Measurements from ENCODE around the gene SLCO3A1.

SLCO3A1 gene

DNA sequence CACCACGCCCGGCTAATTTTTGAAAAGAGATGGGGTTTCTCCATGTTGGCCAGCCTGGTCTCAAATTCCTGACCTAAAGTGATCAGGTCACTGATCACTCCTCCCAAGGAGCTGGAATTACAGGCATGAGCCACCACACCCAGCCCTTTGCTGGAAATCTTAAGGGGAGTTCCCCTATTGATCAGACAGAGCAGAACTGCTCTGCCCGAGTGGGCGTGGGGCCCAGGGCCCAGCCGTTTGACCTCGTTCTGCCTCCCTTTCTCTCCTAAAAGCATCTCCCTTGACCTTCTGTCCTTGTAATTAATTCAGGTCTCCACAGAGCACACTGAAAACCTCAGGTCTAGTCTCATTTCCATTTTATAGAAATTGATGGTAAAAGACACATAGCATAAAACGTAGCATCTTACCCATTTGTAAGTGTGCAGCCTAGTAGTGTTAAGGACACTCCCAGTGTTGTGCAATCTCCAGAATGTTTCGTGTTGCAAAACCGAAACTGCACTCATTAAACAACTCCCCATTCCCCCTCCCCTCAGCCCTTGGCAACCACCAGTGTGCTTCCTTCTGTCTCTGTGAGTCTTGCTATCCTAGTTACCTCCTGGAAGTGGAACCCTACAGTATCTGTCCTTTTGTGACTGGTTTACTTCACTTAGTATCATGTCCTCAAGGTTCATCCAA lies 89.3 kb downstream of the SLCO3A1 start:
- no peak for DNase-seq (ENCODE audit: extremely low read depth, low read depth)
- H3K4me3 ChIP-seq (replicated peaks; ENCODE audit: low read depth, low read length) = no peak overlapping the region
- TF ChIP-seq CTCF (IDR thresholded peaks at IDR 0.05; ENCODE audit: low read depth, low read length, missing control alignments) = no peak

DNA sequence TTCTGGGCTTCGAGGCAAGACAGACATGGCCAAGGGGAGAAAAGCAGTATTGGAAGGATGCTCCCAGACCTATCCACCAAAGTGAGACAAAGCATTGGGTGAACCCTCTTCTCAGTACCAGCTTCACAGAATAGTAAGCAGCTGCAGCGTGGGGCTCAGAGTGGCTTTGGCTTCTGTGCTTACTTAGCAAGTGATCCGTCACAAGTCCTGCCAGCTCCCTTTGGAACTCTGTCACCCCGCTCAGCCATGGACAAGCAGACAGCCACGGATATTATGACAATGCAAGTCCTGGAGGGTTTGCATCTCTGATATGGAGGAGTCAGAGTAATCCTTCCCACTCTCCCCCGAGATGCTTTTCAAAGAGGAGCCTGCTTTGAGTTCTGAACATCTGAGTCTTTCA lies 90.8 kb downstream of the SLCO3A1 start:
- DNase-seq (ENCODE audit: extremely low read depth, low read depth) = no peak
- H3K4me3 ChIP-seq (replicated peaks; ENCODE audit: low read depth, low read length) = no peak overlapping the region
- no peak for TF ChIP-seq CTCF (IDR thresholded peaks at IDR 0.05; ENCODE audit: low read depth, low read length, missing control alignments)

- DNase-seq (ENCODE audit: extremely low read depth, low read depth) = no peak
- TF ChIP-seq CTCF (IDR thresholded peaks at IDR 0.05; ENCODE audit: low read depth, low read length, missing control alignments) = no peak
- no peak overlapping the region for H3K4me3 ChIP-seq (replicated peaks; ENCODE audit: low read depth, low read length)
Measured at GRCh38 chr15:91945385-91945784, 91.9 kb downstream of the SLCO3A1 start.

DNA sequence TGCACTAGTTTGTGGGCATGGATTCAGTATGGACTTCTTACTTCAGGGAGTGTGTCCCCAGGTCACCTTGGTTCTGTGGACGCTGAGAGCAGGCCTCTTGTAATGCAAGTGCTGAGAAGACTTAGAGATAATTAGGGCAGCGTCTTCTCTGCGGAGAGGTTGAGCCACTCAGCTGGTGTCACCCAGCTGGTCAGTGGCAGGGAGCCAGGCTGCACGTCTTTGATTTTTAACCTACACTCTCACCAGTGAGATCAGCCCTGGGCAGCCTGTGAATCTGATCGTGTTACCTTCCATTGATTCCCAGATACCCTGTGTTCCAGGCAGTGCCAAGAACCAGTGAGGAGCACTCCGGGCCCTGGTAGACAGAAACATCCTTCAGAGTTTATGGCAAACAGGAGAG lies 92.6 kb downstream of the SLCO3A1 start:
- no peak for TF ChIP-seq CTCF (IDR thresholded peaks at IDR 0.05; ENCODE audit: low read depth, low read length, missing control alignments)
- DNase-seq (ENCODE audit: extremely low read depth, low read depth) = no peak
- no peak overlapping the region for H3K4me3 ChIP-seq (replicated peaks; ENCODE audit: low read depth, low read length)

DNA sequence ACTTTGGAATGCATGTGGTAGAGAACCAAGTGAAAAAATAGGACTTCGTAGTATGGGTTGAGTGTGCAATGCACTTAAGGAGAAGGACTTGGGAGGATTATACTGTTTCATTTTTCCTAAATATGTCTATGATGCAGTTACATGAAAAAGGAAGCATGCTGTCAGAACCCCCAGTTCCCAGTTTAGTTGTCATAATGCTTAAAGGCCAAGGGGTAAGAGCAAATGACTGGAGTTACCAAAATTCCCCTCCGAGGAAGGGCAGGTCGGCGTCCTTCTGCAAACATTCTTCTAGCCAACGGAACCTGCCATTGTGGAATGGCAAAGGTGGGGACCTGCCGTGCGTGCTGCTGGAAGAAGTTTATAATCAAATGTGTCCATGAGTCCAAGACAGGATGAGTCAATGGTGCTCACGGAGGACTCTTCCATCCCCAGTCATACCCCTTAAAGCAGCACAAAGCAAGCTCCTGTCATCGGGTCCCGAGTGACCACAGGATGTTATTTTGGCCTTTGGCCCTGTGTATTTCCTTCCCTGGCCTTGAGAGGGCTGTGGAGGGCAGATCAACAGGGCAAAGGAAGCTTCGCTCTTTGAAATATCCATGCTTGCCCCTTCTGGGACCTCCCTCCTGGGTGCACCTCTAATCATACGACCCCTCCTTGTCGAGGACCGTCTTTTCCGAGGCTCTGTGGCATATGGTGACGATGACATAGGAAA lies 93.2 kb downstream of the SLCO3A1 start:
- no peak for TF ChIP-seq CTCF (IDR thresholded peaks at IDR 0.05; ENCODE audit: low read depth, low read length, missing control alignments)
- DNase-seq (ENCODE audit: extremely low read depth, low read depth) = no peak
- H3K4me3 ChIP-seq (replicated peaks; ENCODE audit: low read depth, low read length) = no peak overlapping the region

- H3K4me3 ChIP-seq (replicated peaks; ENCODE audit: low read depth, low read length) = no peak overlapping the region
- TF ChIP-seq CTCF (IDR thresholded peaks at IDR 0.05; ENCODE audit: low read depth, low read length, missing control alignments) = no peak
- DNase-seq (ENCODE audit: extremely low read depth, low read depth) = no peak
Measured at GRCh38 chr15:91947293-91947679, 93.8 kb downstream of the SLCO3A1 start.
